Aorta (tissue), 5 donors: ENCODE measurements around the gene UNC13D. TPM values are rescaled to one million over a fixed set of nuclear protein-coding genes. Genes with fewer than 3 reads are reported as not detected.
A peak's percentile ranks its signal among the peaks of the same experiment; 100 is the strongest.
"Not testable (repeated sequence)": the region's sequence is repeated elsewhere in the genome, so short reads cannot be mapped to it uniquely, and the experiment has no call there.

Source experiments
- ATAC-seq: fragments of 200-7000 bp; cut with Tn5 transposase; one replicate; pipeline ENCODE4 v1.9.1; 2022; ENCODE audit warnings: moderate library complexity; ENCODE audit not compliant: low FRiP score
- DNase-seq, 2 donors: peaks; one replicate each; pipeline ENCODE4 v3.0.0-alpha.2; 2020
- H3K27ac ChIP-seq, 2 donors: one replicate each; pipeline ENCODE4 v1.5.1; 2013; ENCODE audit warnings: low read length in 2 of 2, mild to moderate bottlenecking in 2 of 2, moderate library complexity in 2 of 2, control low read depth in 1 of 2, inconsistent platforms in 1 of 2, low read depth in 1 of 2
- H3K27me3 ChIP-seq, 2 donors: one replicate each; pipeline ENCODE4 v1.6.1; 2013; ENCODE audit warnings: control low read depth in 1 of 2, low read length in 1 of 2, mild to moderate bottlenecking in 1 of 2, moderate library complexity in 1 of 2; ENCODE audit not compliant: insufficient read depth in 2 of 2, control insufficient read depth in 1 of 2
- H3K36me3 ChIP-seq, 2 donors: one replicate each; pipeline ENCODE4 v1.6.1; 2013; ENCODE audit warnings: control low read depth in 1 of 2, low read length in 1 of 2, mild to moderate bottlenecking in 1 of 2; ENCODE audit not compliant: insufficient read depth in 2 of 2, control insufficient read depth in 1 of 2
- H3K4me1 ChIP-seq, 2 donors: one replicate each; pipeline ENCODE4 v1.6.1; 2013; ENCODE audit warnings: low read length in 2 of 2, control low read depth in 1 of 2, mild to moderate bottlenecking in 1 of 2, moderate library complexity in 1 of 2; ENCODE audit not compliant: insufficient read depth in 2 of 2, control insufficient read depth in 1 of 2
- H3K4me3 ChIP-seq, 2 donors: one replicate each; pipeline ENCODE4 v1.5.1; 2013; ENCODE audit warnings: low read length in 2 of 2, control low read depth in 1 of 2, mild to moderate bottlenecking in 1 of 2
- H3K9me3 ChIP-seq: one replicate; pipeline ENCODE4 v1.6.1; 2013; ENCODE audit warnings: mild to moderate bottlenecking, low read length; ENCODE audit not compliant: control insufficient read depth
- WGBS, 2 donors: extraction: QIAGEN DNeasy Blood & Tissue Kit; methylation state at CpG; one replicate each; pipeline ENCODE4 v1.1.7; 2013; 5-methylcytosine and 5-hydroxymethylcytosine counted together
- intact Hi-C, 2 donors: fragments of 100-400 bp; cut with DNase I; formaldehyde crosslinking; loops; one replicate each; pipeline versions ENCODE4 v1.14.2 to v1.15.0; 2022
- microRNA-seq, 2 donors: library from miRNA; unstranded; fragments of <30 nt; microRNA quantifications; one replicate each; pipeline ENCODE4 v1.2.0, GENCODE V29; 2020
- polyA plus RNA-seq, 2 donors: library from polyadenylated mRNA; stranded (reverse); fragments of 200-250 nt; gene quantifications; one replicate each; pipeline ENCODE4 v1.2.3, GENCODE V29; 2013
- total RNA-seq, 2 donors: library from RNA; stranded (reverse); fragmentation: NEBNext Ultra II Directional; extraction: Animal tissue kit (Norgen Biotek cat#: 25700); gene quantifications; one replicate each; pipeline ENCODE4 v1.2.1, GENCODE V29; 2021
- donor health status: healthy with polysubstance abuse.
- donor health status: Bipolar disorder and iron deficiency.
- donor health status: DM: no; HTN: no; CAD: no.
- donor health status: DM: no; HTN: no; CAD: no.
- donor health status: DM: yes; HTN: yes; CAD: no.

UNC13D gene
- total and polyA plus RNA-seq, 4 donors = 3.8 to 23.1 (median 18.9) TPM

DNA sequence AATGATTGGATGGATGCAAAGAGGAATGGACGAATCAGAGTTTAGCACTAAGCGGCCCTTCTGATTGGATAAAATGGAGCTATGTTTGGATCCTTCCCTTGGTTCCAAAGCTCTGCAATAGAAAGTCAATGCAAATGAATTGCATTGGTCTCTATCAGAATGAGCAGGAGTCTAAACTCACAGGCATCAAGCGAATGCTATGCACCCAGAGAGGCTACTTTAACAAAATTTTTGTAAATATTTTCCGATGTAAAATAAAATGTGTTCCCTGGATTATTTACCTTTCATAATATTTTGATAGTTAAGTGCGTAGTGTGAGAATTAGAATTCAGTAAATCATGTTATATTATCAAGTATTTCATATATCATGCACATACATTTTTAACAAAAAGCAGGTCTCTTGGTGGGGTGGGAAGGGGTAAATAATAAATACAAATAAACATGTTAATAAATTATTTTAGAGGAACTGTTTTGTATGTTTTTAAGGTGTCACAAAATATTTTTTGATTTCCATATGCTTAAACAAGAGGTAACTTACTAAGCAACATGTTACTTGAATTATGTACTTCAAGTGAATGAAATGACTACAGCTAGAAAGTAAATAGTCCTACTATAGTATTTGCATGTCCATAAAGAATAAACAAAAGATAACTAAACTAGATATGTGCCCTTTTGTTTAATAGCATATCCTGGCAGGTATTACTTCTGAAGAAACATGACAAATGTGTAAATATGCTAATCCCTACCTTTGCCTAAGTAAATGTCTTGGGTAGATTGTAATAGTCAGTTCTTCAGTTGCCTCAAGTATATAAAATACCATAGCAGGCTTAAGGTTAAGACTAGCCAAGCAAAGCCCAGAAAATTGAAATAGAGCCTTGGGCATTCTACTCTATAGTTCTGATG is 64.0 kb downstream of the UNC13D start:
- ATAC-seq = no peak
- intact Hi-C loops = loop anchor here in 1 of 2 donors (5.0 kb wide), 1 partner anchor 97 kb away; the partner anchor contains the start of gene TRIM47
- Histone ChIP-seq H3K27ac (no peak overlapping the region), H3K27me3 (peaks cover 0 to 2% of the 10 kb centered on the region in 2 donors), H3K4me1 (no peaks in the 10 kb centered on the region), H3K9me3 (no peaks in the 10 kb centered on the region), H3K36me3 (peaks cover 0 to 2% of the 10 kb centered on the region in 2 donors), H3K4me3 (no peak overlapping the region)
- 19 to 20% methylated on average over 5 of the region's 5 CpGs for WGBS, 2 donors
- DNase-seq = no peak

DNA sequence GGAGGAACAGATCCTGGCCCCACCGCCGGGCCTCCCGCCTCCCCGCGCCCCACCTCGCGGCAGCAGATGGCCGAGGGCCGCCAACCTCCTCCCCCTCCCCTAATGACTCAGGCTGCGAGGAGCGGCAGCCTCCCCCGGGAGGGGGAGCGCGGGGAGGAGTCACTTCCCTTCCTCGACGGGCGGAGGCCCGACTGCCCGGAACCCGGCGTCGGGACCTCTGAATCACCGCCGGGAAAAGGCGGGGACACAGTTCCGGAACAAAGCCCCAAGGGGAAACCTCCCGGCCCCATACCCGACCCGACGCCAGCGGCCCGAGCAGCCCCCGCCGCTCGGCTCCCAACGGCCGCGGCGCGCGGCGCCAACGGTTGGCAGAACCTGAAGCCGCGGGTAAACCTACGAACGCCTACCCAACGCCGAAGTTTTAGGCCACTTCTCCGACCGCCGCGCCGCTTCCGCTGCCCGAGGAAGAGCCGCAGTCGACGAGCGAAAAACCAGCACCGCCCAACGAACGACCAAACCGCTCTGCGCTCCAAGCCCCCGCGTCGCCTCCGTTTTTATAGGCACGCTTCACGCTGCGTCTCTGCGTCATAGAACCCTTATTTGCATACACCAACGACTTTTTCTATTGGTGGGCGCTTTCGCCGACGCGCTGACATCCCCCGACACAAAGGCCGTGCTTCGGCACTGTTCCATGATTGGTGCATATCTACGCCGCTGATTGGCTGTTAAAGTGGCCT is 64.8 kb downstream of the UNC13D start:
- Histone ChIP-seq H3K27ac (peak overlapping the region; percentile 89 to 97), H3K36me3 (peaks cover 0 to 2% of the 10 kb centered on the region in 2 donors), H3K9me3 (no peaks in the 10 kb centered on the region), H3K4me1 (no peaks in the 10 kb centered on the region), H3K4me3 (peak overlapping the region; percentile 84 to 93), H3K27me3 (peaks cover 0 to 2% of the 10 kb centered on the region in 2 donors)
- 0% methylated on average over 73 to 84 of the region's 84 CpGs for WGBS, 2 donors
- DNase-seq (peak; percentile 98 to 99), ATAC-seq (peak; percentile 91)
- intact Hi-C loops = loop anchor here in 1 of 2 donors (5.0 kb wide), 1 partner anchor 98 kb away; the partner anchor contains the start of gene TRIM47

DNA sequence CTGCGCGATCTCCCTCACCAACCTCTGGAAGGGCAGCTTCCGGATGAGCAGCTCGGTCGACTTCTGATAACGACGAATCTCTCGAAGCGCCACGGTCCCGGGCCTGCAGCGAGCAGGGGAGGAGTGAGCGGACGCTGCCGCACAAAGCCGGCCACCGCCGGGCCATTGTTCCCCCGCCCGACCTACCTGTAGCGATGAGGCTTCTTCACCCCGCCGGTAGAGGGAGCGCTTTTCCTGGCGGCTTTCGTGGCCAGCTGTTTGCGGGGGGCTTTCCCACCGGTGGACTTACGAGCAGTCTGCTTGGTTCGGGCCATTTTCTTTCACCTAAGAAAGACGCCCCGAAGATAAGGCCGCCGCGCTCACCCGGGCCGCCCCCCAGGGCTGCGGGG is 65.3 kb downstream of the UNC13D start:
- H3K36me3 ChIP-seq = peaks cover 0 to 2% of the 10 kb centered on the region in 2 donors
- H3K27ac ChIP-seq = peak overlapping the region; percentile 49 to 89
- peaks cover 0 to 2% of the 10 kb centered on the region in 2 donors for H3K27me3 ChIP-seq
- H3K4me1 ChIP-seq = no peaks in the 10 kb centered on the region
- intact Hi-C loops = loop anchor here in 1 of 2 donors (5.0 kb wide), 1 partner anchor 98 kb away; the partner anchor contains the start of gene TRIM47
- peak; percentile 2 for ATAC-seq
- WGBS, 2 donors = 0 to 2% methylated on average over 37 to 38 of the region's 38 CpGs
- H3K4me3 ChIP-seq = peak overlapping the region; percentile 84 to 93
- DNase-seq = no peak
- no peaks in the 10 kb centered on the region for H3K9me3 ChIP-seq

GRCh38 chr17:75778066-75778860 is 65.9 kb downstream of the UNC13D start:
- not testable (repeated sequence) for H3K4me1 ChIP-seq, H3K9me3 ChIP-seq, H3K36me3 ChIP-seq, DNase-seq, H3K27me3 ChIP-seq, ATAC-seq
- Histone ChIP-seq H3K4me3 (peak overlapping the region; percentile 84 to 93), H3K27ac (peak overlapping the region in 1 of 2 donors; percentile 49)
- 0 to 1% methylated on average over 19 of the region's 19 CpGs for WGBS, 2 donors
- intact Hi-C loops = loop anchor here in 1 of 2 donors (5.0 kb wide), 1 partner anchor 99 kb away; the partner anchor contains the start of gene TRIM47

DNA sequence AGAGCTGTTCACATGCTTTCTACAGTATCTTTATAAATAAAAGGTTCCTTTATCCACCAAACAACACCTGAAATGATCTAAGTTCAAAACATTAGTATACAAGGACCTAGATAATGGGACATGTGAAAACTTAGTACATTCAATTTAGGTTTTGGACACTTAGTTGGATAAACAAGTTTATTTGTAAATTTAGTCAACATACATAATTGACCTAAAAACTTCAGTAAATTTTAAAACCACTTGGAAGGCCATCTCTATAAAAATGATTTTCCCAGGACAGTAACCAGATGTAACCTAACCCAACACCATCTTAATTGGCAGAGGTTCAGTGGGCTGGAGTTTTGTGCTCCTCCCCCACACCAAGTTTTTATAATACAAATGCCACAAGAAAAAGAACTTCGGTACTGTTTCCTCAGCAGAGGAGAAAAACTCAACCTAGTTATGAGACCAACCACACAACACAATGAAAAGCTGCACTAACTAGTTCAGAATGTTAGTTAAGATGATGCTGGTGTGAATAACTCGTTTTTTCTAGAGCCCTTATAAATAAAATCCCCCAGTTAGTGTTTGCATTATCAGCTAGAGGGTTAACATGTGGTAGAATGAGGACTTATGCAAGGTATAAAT is 66.8 kb downstream of the UNC13D start:
- DNase-seq = no peak
- intact Hi-C loops = loop anchor here in 1 of 2 donors (5.0 kb wide), 1 partner anchor 100 kb away; the partner anchor contains the start of gene TRIM47
- H3K4me3 ChIP-seq = peak overlapping the region in 1 of 2 donors; percentile 93
- no peak overlapping the region for H3K27ac ChIP-seq
- H3K4me1 ChIP-seq = no peaks in the 10 kb centered on the region
- no peak for ATAC-seq
- peaks cover 0 to 2% of the 10 kb centered on the region in 2 donors for H3K27me3 ChIP-seq
- peaks cover 0 to 2% of the 10 kb centered on the region in 2 donors for H3K36me3 ChIP-seq
- WGBS, 2 donors = 0 to 1% methylated on average over 2 of the region's 2 CpGs
- no peaks in the 10 kb centered on the region for H3K9me3 ChIP-seq

Small RNA genes lying within 50 kb of the gene (microRNA-seq; reads per million reads assigned to microRNA genes)
- gene MIR4738 = 0 to 0.60 reads per million in 2 donors

Other genes with a start within 250 kb of the UNC13D start
- 1 to 10 TPM in 1 of 2 donors, under 1 TPM in 1; 0.23 to 1.2 TPM for gene SMIM5, start 211.0 kb downstream of the UNC13D start, total RNA-seq
- gene SMIM5, start 211.0 kb downstream of the UNC13D start, polyA plus RNA-seq = 1 to 10 TPM in 1 of 2 donors, under 1 TPM in 1; 0.05 to 2.1 TPM
- gene RECQL5, start 177.2 kb downstream of the UNC13D start, total RNA-seq = 10 to 100 TPM; 11.4 to 26.1 TPM
- 10 to 100 TPM in 1 of 2 donors, 1 to 10 TPM in 1; 3.3 to 40.6 TPM for gene RECQL5, start 177.2 kb downstream of the UNC13D start, polyA plus RNA-seq
- gene SAP30BP, start 177.1 kb downstream of the UNC13D start, total RNA-seq = 10 to 100 TPM; 72.6 to 78.6 TPM
- 100 to 1,000 TPM in 1 of 2 donors, 10 to 100 TPM in 1; 43.3 to 127 TPM for gene SAP30BP, start 177.1 kb downstream of the UNC13D start, polyA plus RNA-seq
- gene ITGB4, start 122.9 kb downstream of the UNC13D start, total RNA-seq = 10 to 100 TPM; 40.3 to 69.5 TPM
- 10 to 100 TPM in 1 of 2 donors, 1 to 10 TPM in 1; 7.5 to 13.9 TPM for gene ITGB4, start 122.9 kb downstream of the UNC13D start, polyA plus RNA-seq
- 10 to 100 TPM; 16.8 to 27.1 TPM for gene GALK1, start 79.2 kb downstream of the UNC13D start, total RNA-seq
- gene GALK1, start 79.2 kb downstream of the UNC13D start, polyA plus RNA-seq = 10 to 100 TPM; 16.9 to 44.8 TPM
- 10 to 100 TPM; 28.9 to 34.1 TPM for gene UNK, start 59.6 kb downstream of the UNC13D start, total RNA-seq
- 10 to 100 TPM in 1 of 2 donors, 1 to 10 TPM in 1; 8.8 to 21.7 TPM for gene UNK, start 59.6 kb downstream of the UNC13D start, polyA plus RNA-seq
- gene WBP2, start 10.9 kb upstream of the UNC13D start, total RNA-seq = 100 to 1,000 TPM; 104 to 122 TPM
- gene WBP2, start 10.9 kb upstream of the UNC13D start, polyA plus RNA-seq = 100 to 1,000 TPM in 1 of 2 donors, 10 to 100 TPM in 1; 54.6 to 123 TPM
- gene TRIM47, start 34.2 kb upstream of the UNC13D start, total RNA-seq = 10 to 100 TPM; 39.8 to 88.5 TPM
- 10 to 100 TPM; 15.7 to 47.7 TPM for gene TRIM47, start 34.2 kb upstream of the UNC13D start, polyA plus RNA-seq
- gene TRIM65, start 52.5 kb upstream of the UNC13D start, total RNA-seq = 10 to 100 TPM; 15.1 to 26.6 TPM
- gene TRIM65, start 52.5 kb upstream of the UNC13D start, polyA plus RNA-seq = 10 to 100 TPM; 10.0 to 12.8 TPM
- 10 to 100 TPM; 51.3 to 65.4 TPM for gene MRPL38, start 60.5 kb upstream of the UNC13D start, total RNA-seq
- gene MRPL38, start 60.5 kb upstream of the UNC13D start, polyA plus RNA-seq = 100 to 1,000 TPM in 1 of 2 donors, 10 to 100 TPM in 1; 25.2 to 128 TPM
- 10 to 100 TPM in 1 of 2 donors, 1 to 10 TPM in 1; 5.5 to 12.2 TPM for gene FBF1, start 96.6 kb upstream of the UNC13D start, total RNA-seq
- gene FBF1, start 96.6 kb upstream of the UNC13D start, polyA plus RNA-seq = 10 to 100 TPM in 1 of 2 donors, 1 to 10 TPM in 1; 1.0 to 21.6 TPM
- gene ACOX1, start 134.8 kb upstream of the UNC13D start, total RNA-seq = 10 to 100 TPM; 41.5 to 48.8 TPM
- gene ACOX1, start 134.8 kb upstream of the UNC13D start, polyA plus RNA-seq = 10 to 100 TPM; 14.6 to 16.2 TPM
- 10 to 100 TPM in 1 of 2 donors, 1 to 10 TPM in 1; 8.9 to 15.1 TPM for gene TEN1, start 134.8 kb upstream of the UNC13D start, total RNA-seq
- 10 to 100 TPM; 18.8 to 19.7 TPM for gene TEN1, start 134.8 kb upstream of the UNC13D start, polyA plus RNA-seq
- 1 to 10 TPM; 3.5 to 7.2 TPM for gene CDK3, start 156.5 kb upstream of the UNC13D start, total RNA-seq
- gene CDK3, start 156.5 kb upstream of the UNC13D start, polyA plus RNA-seq = 10 to 100 TPM in 1 of 2 donors, 1 to 10 TPM in 1; 3.9 to 24.0 TPM
- gene EVPL, start 182.9 kb upstream of the UNC13D start, total RNA-seq = under 1 TPM; 0.16 to 0.21 TPM
- gene EVPL, start 182.9 kb upstream of the UNC13D start, polyA plus RNA-seq = 10 to 100 TPM in 1 of 2 donors, under 1 TPM in 1; 0.10 to 12.5 TPM
- 10 to 100 TPM; 57.6 to 60.9 TPM for gene SRP68, start 228.1 kb upstream of the UNC13D start, total RNA-seq
- gene SRP68, start 228.1 kb upstream of the UNC13D start, polyA plus RNA-seq = 10 to 100 TPM; 35.1 to 41.8 TPM
- not detected for gene GALR2, start 230.4 kb upstream of the UNC13D start, total RNA-seq
- not detected for gene GALR2, start 230.4 kb upstream of the UNC13D start, polyA plus RNA-seq
- not detected for gene ZACN, start 234.8 kb upstream of the UNC13D start, total RNA-seq
- 1 to 10 TPM in 1 of 2 donors, under 1 TPM in 1; 0.75 to 3.0 TPM for gene ZACN, start 234.8 kb upstream of the UNC13D start, polyA plus RNA-seq